Small intestine (tissue), 7 donors: ENCODE measurements around the gene CARD9. TPM values are rescaled to one million over a fixed set of nuclear protein-coding genes. Genes with fewer than 3 reads are reported as not detected.
A peak's percentile ranks its signal among the peaks of the same experiment; 100 is the strongest.

ENCODE experiments used
- DNase-seq, 2 donors: peaks; one replicate each; pipeline versions ENCODE4 v3.0.0 to v3.0.0-alpha.2; 2013
- FAIRE-seq: peaks from 2 replicates; lab custom pipeline; 2012; peaks lifted over from hg19 to GRCh38; lab: Jason Lieb, UNC
- H3K27ac ChIP-seq, 3 donors: one replicate each; pipeline ENCODE4 v1.5.1; 2013; ENCODE audit warnings: low read length in 2 of 3, mild to moderate bottlenecking in 2 of 3, control low read depth in 1 of 3, inconsistent platforms in 1 of 3, low read depth in 1 of 3, moderate library complexity in 1 of 3
- H3K27me3 ChIP-seq, 3 donors: one replicate each; pipeline ENCODE4 v1.6.1; 2013; ENCODE audit warnings: low read length in 3 of 3, inconsistent platforms in 1 of 3; ENCODE audit not compliant: control insufficient read depth in 3 of 3, insufficient read depth in 3 of 3
- H3K36me3 ChIP-seq, 3 donors: one replicate each; pipeline ENCODE4 v1.6.1; 2013; ENCODE audit warnings: low read length in 3 of 3, inconsistent platforms in 1 of 3, low read depth in 1 of 3, mild to moderate bottlenecking in 1 of 3, moderate library complexity in 1 of 3; ENCODE audit not compliant: control insufficient read depth in 3 of 3, insufficient read depth in 2 of 3
- H3K4me1 ChIP-seq, 3 donors: one replicate each; pipeline ENCODE4 v1.6.1; 2013; ENCODE audit warnings: low read length in 2 of 3, inconsistent platforms in 1 of 3, low read depth in 1 of 3, mild to moderate bottlenecking in 1 of 3, moderate library complexity in 1 of 3; ENCODE audit not compliant: control insufficient read depth in 3 of 3, insufficient read depth in 2 of 3
- H3K4me3 ChIP-seq, 3 donors: one replicate each; pipeline ENCODE4 v1.5.1; 2013; ENCODE audit warnings: low read length in 3 of 3, control low read depth in 1 of 3, inconsistent platforms in 1 of 3, low read depth in 1 of 3, mild to moderate bottlenecking in 1 of 3, moderate library complexity in 1 of 3
- H3K9me3 ChIP-seq, 2 donors: one replicate each; pipeline ENCODE4 v1.6.1; 2013; ENCODE audit warnings: low read depth in 1 of 2, low read length in 1 of 2; ENCODE audit not compliant: control insufficient read depth in 2 of 2, insufficient read depth in 1 of 2
- WGBS, 3 donors: extraction: QIAGEN DNeasy Blood & Tissue Kit; methylation state at CpG; one replicate each; pipeline ENCODE4 v1.1.7; 2013; 5-methylcytosine and 5-hydroxymethylcytosine counted together
- polyA plus RNA-seq, 4 donors: library from polyadenylated mRNA; stranded (reverse) in 3 of 4; unstranded in 1 of 4; fragments of 200-250 nt in 3 of 4; fragments of 120-200 nt in 1 of 4; gene quantifications; one replicate each; pipeline versions ENCODE4 v1.2.1 to v1.2.3, GENCODE V29; 2013
- donor health status: healthy with polysubstance abuse.
- donor health status: control.
- donor health status: control.
- donor health status: Bipolar disorder and iron deficiency.
- donor health status: healthy.

The CARD9 gene
- polyA plus RNA-seq, 4 donors: 1.8 to 3.8 (median 2.3) TPM

DNA sequence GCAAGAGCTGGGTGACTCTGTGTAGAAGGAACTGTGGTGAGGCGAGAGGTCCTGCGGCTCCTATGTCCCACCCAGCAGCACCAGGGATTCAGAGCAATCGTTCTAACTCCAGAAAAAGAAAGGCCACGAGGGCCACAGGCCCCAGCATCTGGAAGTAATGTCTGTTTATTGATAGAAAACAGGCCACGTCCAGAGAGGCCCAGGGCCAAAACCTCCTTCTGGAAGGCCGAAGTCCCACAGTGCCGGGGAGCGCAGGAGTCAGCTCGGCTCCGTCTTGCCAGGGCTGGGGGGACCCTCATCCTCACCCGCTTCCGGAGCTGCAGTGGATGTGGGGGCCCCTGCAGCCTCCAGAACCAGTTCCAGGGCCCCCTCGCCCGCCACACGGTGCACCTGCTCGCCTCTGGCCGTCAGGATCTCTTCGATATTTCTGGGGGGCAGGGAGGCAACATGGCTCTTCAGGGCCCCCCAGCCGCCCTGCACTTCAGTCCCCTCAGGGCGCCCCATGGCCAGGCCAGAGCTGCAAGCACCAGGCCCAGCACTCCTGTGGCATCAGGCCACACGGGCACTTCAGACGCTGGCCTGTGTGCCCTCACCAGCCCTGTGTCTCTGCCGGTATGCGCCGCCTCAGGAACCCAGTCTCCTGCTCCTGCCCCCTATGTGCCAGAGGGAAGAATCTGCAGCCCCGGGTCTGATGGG lies 11.6 kb downstream of the CARD9 start:
- WGBS, 3 donors: 80 to 88% (median 86%) methylated on average over 26 of the region's 26 CpGs
- H3K4me1 ChIP-seq: peaks cover 0 to 32% (median 0%) of the 10 kb centered on the region in 3 donors
- peaks cover 0 to 2% of the 10 kb centered on the region in 2 donors for H3K9me3 ChIP-seq
- H3K27me3 ChIP-seq: peaks cover 0 to 12% (median 0%) of the 10 kb centered on the region in 3 donors
- no peak overlapping the region for H3K4me3 ChIP-seq
- no peak for FAIRE-seq
- H3K27ac ChIP-seq: peak overlapping the region in 2 of 3 donors; percentile 32 to 75
- no peak for DNase-seq
- H3K36me3 ChIP-seq: peaks cover 0 to 55% (median 0%) of the 10 kb centered on the region in 3 donors

GRCh38 chr9:136361047-136361753 lies 12.3 kb downstream of the CARD9 start:
- FAIRE-seq (no peak), DNase-seq (no peak)
- Histone ChIP-seq H3K36me3 (peaks cover 0 to 62% (median 0%) of the 10 kb centered on the region in 3 donors), H3K27ac (peak overlapping the region in 2 of 3 donors; percentile 32 to 55), H3K4me1 (peaks cover 0 to 32% (median 0%) of the 10 kb centered on the region in 3 donors), H3K27me3 (peaks cover 0 to 12% (median 0%) of the 10 kb centered on the region in 3 donors), H3K4me3 (no peak overlapping the region), H3K9me3 (peaks cover 0 to 2% of the 10 kb centered on the region in 2 donors)
- 75 to 91% (median 90%) methylated on average over 43 of the region's 43 CpGs for WGBS, 3 donors

DNA sequence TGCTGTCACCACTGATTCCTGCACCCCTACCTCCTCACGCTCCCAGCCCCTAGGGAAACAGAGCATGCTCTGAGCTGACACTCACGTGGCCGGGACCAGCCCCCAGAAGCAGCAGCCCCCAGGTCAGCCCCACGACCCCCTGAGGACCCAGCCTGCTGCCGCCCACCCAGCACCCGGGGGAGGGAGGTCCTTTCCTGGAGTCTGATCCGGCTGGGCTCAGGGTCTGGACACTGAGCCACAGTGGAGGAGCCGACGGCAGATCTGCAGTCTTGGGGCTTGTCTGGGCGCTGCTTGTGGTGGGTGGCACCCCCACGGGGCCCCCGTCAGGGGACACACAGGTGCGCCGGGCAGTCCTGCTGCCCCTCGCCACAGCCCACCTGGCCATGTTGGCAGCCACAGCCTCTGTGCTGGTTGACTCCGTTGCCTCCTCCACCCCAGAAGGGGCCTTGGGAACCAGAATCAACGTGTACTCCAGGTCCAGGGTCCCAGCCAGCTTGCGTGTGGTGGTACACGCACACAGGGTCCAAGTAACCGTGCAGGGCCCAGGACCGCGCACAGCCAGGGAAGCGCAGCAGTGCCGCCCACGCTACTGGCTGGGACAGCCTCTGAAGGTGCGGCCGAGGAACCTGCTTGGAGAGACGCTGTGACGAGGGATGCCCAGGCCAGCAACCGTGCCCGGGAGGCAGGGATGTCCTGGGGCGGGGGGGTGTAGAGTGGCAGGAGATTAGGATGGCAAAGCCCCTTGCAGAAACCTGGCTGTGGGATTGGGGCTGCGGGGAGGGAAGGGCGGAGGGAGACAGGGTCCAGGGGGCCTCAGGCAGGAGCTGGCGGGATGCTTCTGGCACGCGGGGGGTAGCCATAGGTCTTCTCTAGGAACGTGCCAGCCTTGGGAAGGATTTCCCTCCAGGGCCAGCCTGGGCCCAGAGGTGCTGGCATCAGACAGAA lies 13.4 kb downstream of the CARD9 start:
- no peak overlapping the region for H3K4me3 ChIP-seq
- H3K27ac ChIP-seq: peak overlapping the region in 2 of 3 donors; percentile 21 to 55
- DNase-seq (no peak), FAIRE-seq (no peak)
- 86 to 91% (median 89%) methylated on average over 32 to 38 of the region's 38 CpGs for WGBS, 3 donors
- peaks cover 0 to 41% (median 0%) of the 10 kb centered on the region in 3 donors for H3K4me1 ChIP-seq
- H3K36me3 ChIP-seq: peaks cover 0 to 69% (median 0%) of the 10 kb centered on the region in 3 donors
- peaks cover 0 to 2% of the 10 kb centered on the region in 2 donors for H3K9me3 ChIP-seq
- H3K27me3 ChIP-seq: peaks cover 0 to 12% (median 0%) of the 10 kb centered on the region in 3 donors

GRCh38 chr9:136358888-136359287 lies 14.6 kb downstream of the CARD9 start:
- 64 to 83% (median 81%) methylated on average over 2 of the region's 2 CpGs for WGBS, 3 donors
- Histone ChIP-seq H3K9me3 (peaks cover 0 to 2% of the 10 kb centered on the region in 2 donors), H3K36me3 (peaks cover 0 to 74% (median 0%) of the 10 kb centered on the region in 3 donors), H3K4me1 (peaks cover 0 to 41% (median 0%) of the 10 kb centered on the region in 3 donors), H3K27me3 (peaks cover 0 to under 1% (median 0%) of the 10 kb centered on the region in 3 donors), H3K27ac (no peak overlapping the region), H3K4me3 (no peak overlapping the region)
- DNase-seq: no peak
- FAIRE-seq: no peak

GRCh38 chr9:136358016-136358415 lies 15.5 kb downstream of the CARD9 start:
- 89 to 93% (median 91%) methylated on average over 26 to 29 of the region's 29 CpGs for WGBS, 3 donors
- no peak for FAIRE-seq

DNA sequence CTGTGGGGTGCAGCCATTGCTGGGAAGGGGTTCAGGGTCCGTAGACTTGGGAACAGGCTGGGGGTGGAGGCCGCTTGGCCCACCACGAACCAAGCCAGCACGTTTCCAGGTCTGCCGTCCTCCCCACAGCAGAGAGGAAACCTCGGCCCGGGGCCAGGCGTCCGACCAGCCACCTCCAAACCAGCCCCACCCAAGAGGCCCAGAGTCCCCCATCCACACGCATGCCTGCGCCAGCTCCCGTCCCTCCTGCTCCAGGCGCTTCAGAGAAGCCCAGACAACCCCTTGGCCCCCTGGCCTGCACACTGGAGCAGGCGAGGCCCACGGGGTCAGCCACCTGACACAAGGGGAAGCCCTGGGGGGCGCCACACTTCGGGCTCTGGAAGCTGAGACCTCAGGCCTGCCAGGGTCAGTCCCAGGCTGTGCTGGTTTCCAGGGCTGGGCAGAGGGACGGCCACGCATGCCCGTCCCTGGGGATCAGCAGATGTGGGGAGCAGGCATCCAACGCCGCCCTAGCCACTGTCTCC lies 16.2 kb downstream of the CARD9 start:
- no peak for FAIRE-seq
- Histone ChIP-seq H3K9me3 (no peaks in the 10 kb centered on the region), H3K4me3 (no peak overlapping the region), H3K27me3 (no peaks in the 10 kb centered on the region), H3K4me1 (peaks cover 0 to 48% (median 0%) of the 10 kb centered on the region in 3 donors), H3K27ac (no peak overlapping the region), H3K36me3 (peaks cover 0 to 82% (median 0%) of the 10 kb centered on the region in 3 donors)
- WGBS, 3 donors: 61 to 78% (median 67%) methylated on average over 19 to 22 of the region's 22 CpGs
- DNase-seq: no peak

More at GRCh38 chr9:136358016-136358415, 15.5 kb downstream of the CARD9 start:
- H3K4me3 ChIP-seq: no peak overlapping the region
- H3K27ac ChIP-seq: no peak overlapping the region
- H3K9me3 ChIP-seq: no peaks in the 10 kb centered on the region
- DNase-seq: no peak
- H3K27me3 ChIP-seq: no peaks in the 10 kb centered on the region
- peaks cover 0 to 77% (median 0%) of the 10 kb centered on the region in 3 donors for H3K36me3 ChIP-seq
- H3K4me1 ChIP-seq: peaks cover 0 to 49% (median 0%) of the 10 kb centered on the region in 3 donors

DNA sequence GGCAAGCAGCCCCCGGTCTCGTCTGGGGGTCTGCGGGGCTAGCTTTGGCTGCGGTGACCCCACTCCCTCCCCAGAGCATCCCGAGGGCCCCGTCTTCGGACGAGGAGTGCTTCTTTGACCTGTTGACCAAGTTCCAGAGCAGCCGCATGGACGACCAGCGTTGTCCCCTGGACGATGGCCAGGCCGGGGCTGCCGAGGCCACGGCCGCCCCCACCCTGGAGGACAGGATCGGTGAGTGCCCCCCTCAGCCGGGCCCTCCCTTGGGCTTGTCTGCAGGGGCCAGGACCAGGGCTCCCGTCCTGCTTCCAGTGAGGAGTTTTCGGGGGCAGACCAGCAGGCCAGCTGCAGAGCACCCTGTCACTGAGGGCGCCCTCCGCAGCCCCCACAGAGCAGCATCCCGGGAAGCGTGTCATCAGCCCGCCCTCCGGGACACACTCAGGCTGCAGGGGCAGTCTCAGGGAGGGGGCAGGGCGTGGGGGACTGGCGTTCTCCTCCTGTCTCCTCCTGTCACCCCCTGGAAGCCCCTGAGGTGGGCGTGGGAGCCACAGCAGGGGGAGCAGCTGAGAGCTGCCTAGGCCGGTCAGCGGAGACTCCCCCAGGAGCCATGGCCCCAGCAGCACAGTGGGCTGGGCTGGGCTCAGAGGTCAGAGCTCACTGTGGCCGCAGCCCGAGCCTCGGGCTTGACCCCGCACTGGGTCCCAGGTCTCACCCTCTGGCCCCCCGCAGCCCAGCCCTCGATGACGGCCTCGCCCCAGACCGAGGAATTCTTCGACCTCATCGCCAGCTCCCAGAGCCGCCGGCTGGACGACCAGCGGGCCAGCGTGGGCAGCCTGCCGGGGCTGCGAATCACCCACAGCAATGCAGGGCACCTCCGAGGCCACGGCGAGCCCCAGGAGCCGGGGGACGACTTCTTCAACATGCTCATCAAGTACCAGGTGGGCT lies 17.6 kb downstream of the CARD9 start:
- Histone ChIP-seq H3K4me3 (peak overlapping the region in 1 of 3 donors; percentile 22), H3K27me3 (no peaks in the 10 kb centered on the region), H3K36me3 (peaks cover 0 to 68% (median 0%) of the 10 kb centered on the region in 3 donors), H3K27ac (no peak overlapping the region), H3K9me3 (no peaks in the 10 kb centered on the region), H3K4me1 (peaks cover 0 to 36% (median 0%) of the 10 kb centered on the region in 3 donors)
- 65 to 84% (median 71%) methylated on average over 49 to 54 of the region's 54 CpGs for WGBS, 3 donors
- FAIRE-seq (no peak), DNase-seq (no peak)
